HG03025 (cell line): ENCODE measurements around the gene TMEM131L.

ENCODE experiments used
- ATAC-seq: cut with Tn5 transposase; IDR thresholded peaks from one replicate; pipeline ENCODE4 v1.9.1; 2021; ENCODE audit warnings: mild to moderate bottlenecking, moderate library complexity; ENCODE audit not compliant: unreplicated experiment, low FRiP score

The TMEM131L gene

GRCh38 chr4:153570228-153570973 lies 104.2 kb downstream of the TMEM131L start:
- no peak for ATAC-seq

GRCh38 chr4:153571006-153571545 lies 104.9 kb downstream of the TMEM131L start:
- ATAC-seq = no peak

DNA sequence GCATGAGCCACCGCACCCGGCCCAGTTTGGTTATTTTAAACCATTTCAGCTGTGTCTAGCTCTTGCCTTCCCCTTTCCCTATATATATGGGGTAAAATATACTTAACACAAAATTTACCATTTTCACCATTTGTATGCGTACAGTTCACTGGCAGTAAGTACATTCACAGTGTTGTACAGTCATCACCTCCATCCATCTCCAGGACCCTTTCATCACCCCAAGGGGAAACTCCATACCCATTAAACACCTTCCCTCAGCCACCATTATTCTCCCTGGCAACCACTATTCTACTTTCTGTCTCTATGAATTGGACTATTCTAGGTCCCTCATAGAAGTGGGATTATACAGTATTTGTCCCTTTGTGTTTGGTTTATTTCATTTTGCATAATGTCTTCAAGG lies 106.4 kb downstream of the TMEM131L start:
- no peak for ATAC-seq

DNA sequence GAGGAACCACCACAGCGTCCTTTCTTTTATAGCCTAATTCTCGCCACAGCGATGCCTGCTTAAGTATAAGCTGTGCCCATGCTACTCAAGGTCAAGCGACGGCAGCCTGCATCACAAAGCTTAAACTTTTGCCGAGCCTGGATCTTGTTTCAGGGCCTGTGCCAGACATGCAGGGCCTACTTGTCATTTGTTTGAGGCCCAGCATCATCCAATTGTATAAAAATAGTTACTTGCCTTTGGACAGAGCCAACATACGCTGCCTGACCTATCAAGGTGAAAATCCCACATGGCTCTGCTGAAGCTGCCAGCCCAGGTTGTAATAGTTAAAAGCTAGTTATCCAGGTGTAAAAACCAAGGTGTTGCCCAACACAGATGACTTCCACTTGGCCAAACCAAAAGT lies 107.1 kb downstream of the TMEM131L start:
- no peak for ATAC-seq

DNA sequence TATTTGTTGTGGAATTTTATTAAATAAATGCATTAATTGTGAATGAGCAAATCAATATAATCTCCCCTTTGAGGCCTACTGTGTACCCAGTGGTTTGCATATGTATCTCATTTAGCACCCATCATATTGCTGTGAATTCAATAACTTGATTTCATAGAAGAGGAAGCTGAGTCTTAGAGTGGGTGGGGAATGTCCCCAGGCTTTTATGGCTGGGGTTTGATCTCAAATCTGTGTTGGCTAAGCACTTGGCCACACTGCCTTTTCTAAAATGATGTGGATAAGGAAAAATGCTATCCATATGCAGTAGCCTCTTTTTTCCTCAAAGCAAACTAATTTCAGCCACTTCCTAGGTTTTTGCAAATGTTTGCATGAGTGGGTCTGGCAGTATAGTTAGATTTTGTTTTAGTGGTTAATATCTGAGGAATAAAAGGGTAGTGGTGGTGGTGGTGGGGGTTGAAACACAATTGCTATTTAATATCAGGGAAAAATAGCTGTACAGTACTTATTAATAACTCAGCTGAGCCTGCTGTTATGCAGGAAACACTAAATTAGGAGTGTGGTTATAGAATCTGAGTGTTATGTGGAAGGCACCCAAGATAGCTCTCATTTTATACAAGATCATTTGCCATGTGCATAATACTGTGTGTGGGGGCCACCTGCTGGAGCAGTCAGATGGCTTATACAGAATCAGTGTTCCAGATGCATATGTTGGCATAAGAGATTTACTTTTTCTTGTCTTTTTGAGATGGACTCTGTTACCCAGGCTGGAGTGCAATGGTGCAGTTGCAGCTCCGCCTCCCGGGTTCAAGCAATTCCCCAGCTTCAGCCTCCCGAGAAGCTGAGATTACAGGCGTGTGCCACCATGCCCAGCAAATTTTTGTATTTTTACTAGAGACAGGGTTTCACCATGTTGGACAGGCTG lies 108.0 kb downstream of the TMEM131L start:
- ATAC-seq = no peak

GRCh38 chr4:153576443-153576774 lies 110.2 kb downstream of the TMEM131L start:
- ATAC-seq = no peak

- ATAC-seq = no peak
Measured at GRCh38 chr4:153577053-153577452, 110.9 kb downstream of the TMEM131L start.

DNA sequence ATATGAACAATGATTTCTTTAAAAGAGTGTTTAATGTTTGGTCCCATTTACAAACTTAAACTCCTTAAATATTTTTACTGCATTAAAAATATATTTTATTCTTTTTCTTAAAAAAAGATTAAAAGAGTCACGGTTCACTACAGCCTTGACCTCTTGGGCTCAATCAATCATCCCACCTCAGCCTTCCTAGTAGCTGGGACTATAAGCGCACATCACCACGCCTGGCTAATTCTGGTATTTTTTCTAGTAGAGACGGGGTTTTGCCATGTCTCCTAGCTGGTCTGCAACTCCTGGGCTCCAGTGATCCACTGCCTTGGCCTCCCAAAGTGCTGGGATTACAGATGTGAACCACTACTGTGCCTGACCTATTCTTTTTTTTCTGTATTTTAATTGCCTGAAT lies 113.2 kb downstream of the TMEM131L start:
- no peak for ATAC-seq

GRCh38 chr4:153579872-153580271 lies 113.7 kb downstream of the TMEM131L start:
- ATAC-seq = no peak

DNA sequence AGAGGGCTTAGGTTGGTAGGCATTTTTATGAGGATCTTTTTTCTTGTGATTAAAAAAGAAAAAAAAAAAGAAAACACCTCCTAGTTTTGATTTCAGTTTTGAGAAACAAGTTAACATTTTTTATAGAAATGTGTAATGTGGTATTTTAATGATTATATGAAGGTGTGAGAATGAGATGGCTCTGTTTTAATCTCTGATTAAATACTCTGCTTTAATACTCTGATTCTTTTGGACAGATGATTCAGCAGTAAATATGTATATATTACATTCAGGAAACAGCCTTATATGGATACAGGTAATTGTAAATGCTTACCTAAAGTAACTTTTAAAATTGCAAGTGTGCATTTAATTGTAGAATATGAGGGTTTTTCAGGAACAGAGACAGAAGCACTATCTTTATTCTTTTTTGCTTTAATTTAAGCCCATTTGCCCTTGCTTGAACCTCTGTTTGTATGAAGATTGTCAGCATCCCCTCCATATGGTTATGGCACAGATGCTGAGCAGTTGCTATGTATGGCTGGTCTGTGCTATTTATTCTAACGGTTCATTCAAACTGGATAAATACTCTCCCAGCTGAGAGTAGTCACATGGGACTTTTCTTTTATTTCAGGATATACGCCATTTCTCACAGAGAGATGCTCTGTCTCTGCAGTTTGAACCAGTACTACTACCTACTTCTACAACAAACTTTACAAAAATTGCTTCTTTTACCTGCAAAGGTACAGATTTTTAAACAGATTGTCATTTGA lies 117.0 kb downstream of the TMEM131L start:
- no peak for ATAC-seq

- no peak for ATAC-seq
Measured at GRCh38 chr4:153585026-153585425, 118.9 kb downstream of the TMEM131L start.

- no peak for ATAC-seq
Measured at GRCh38 chr4:153589703-153590595, 123.8 kb downstream of the TMEM131L start.

DNA sequence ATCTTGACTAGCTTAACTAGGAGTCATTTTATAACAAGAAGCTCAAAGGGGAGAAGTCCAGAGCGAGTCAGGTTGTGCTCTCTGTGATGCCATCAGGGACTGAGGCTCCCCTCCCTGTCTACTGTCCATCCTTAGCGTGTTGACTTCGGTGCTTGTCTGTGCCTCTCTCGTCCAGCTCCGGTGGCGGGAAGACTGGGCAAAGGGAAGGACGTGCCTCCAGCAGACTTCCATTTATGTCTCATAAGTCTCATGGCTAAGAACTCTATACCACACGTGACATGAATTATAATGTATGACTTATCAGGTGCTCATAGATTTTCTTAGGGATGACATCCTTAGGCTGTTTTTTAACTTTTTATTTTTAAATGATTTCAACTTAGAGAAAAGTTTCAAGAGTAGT lies 125.3 kb downstream of the TMEM131L start:
- ATAC-seq = no peak

GRCh38 chr4:153592064-153592463 lies 125.9 kb downstream of the TMEM131L start:
- ATAC-seq = no peak

DNA sequence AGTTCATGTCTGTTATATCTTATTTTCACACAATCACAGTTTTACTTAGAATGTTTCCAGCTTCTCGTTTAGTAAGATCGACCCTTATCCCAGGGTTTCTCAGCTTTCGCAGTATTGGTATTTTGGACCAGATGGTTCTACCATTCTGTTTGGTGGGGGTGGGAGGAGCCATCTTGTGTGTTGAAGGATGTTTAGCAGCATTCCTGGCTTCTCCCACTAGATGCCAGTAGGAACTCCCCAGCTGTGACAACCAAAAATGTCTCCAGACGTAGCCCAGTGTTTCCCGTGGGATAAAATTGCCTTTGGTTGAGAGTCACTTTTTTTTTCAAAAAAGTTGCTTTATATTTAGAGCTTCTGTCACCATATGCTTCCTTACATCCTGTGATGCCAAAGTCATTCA lies 127.0 kb downstream of the TMEM131L start:
- ATAC-seq = no peak

DNA sequence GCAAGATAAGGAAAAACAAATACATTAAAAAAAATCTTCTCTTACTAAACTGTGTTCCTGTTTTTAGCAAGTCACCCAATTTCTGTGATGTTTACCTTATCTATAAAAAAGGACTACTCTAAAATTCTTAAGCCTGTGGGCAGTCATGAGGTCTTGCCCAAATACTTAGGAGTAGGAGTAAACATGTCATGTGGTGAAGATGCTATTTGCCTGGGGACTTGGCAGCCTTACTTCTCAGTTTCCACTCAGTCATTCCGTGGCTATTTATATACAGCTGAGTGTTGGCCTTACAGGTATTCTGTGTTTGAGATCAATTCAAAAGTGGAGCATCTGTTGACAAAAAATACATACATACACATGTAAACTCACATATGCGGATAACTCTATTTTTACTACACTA lies 128.1 kb downstream of the TMEM131L start:
- no peak for ATAC-seq

- ATAC-seq = no peak
Measured at GRCh38 chr4:153595894-153596601, 129.9 kb downstream of the TMEM131L start.

- no peak for ATAC-seq
Measured at GRCh38 chr4:153602758-153603157, 136.6 kb downstream of the TMEM131L start.

- ATAC-seq = no peak
Measured at GRCh38 chr4:153603258-153603657, 137.1 kb downstream of the TMEM131L start.
